ENCODE measurements around the gene BRCA1.
"Not testable (repeated sequence)": the region's sequence is repeated elsewhere in the genome, so short reads cannot be mapped to it uniquely, and the experiment has no call there.

Gene BRCA1

DNA sequence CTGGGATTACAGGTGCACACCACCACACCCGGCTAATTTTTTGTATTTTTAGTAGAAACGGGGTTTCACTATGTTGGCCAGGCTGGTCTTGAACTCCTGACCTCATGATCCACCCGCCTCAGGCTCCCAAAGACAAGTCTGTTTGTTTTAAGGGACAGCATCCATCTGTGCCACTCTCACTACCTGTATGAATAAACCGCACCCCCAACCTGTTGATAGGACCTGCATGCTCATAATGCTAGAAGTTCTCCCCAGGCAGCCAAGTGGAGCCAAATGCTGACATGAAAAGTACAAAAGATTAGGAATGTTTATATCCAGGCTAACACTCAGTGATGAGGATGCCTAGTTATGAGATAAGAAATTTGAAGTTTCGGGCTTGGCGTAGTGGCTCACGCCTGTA lies 72.2 kb downstream of the BRCA1 start:
- not testable (repeated sequence) for H3K27me3 ChIP-seq (ENCODE audit: control insufficient read depth in 1 of 2, insufficient read depth in 2 of 2, low read length in 2 of 2); H3K9ac ChIP-seq (ENCODE audit: low read length); H3K9me3 ChIP-seq (ENCODE audit: low read length); H3K4me3 ChIP-seq (ENCODE audit: low read depth in 1 of 2, low read length in 2 of 2); H3K27ac ChIP-seq (ENCODE audit: low read depth, low read length); H3K36me3 ChIP-seq (ENCODE audit: insufficient read depth, low read length); H3K4me1 ChIP-seq (ENCODE audit: insufficient read depth, low read length)

DNA sequence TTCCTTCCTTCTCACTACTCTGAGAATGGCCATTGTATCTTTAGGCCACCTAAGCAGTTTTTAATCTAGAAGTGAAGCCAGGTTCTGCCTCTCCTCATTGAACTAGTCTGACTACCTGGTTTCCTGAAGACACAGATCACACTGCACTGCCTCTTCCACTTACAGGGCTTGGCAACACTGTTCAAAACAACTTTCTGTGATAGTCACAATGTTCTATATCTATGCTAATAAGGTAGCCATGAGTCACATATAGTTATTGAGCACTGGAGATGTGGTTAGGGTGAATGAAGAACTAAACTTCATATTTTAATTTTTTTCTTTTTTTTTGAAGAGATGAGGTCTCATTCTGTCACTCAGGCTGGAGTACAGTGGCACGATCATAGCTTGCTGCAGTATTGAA lies 73.2 kb downstream of the BRCA1 start:
- no peak overlapping the region for H3K27ac ChIP-seq (ENCODE audit: low read depth, low read length)
- H3K9ac ChIP-seq (ENCODE audit: low read length): no peak overlapping the region
- peaks cover 6% of the 10 kb centered on the region for H3K36me3 ChIP-seq (ENCODE audit: insufficient read depth, low read length)
- H3K4me3 ChIP-seq (ENCODE audit: low read depth in 1 of 2, low read length in 2 of 2): no peak overlapping the region
- no peaks in the 10 kb centered on the region for H3K4me1 ChIP-seq (ENCODE audit: insufficient read depth, low read length)
- no peaks in the 10 kb centered on the region for H3K27me3 ChIP-seq (ENCODE audit: control insufficient read depth in 1 of 2, insufficient read depth in 2 of 2, low read length in 2 of 2)
- no peaks in the 10 kb centered on the region for H3K9me3 ChIP-seq (ENCODE audit: low read length)

DNA sequence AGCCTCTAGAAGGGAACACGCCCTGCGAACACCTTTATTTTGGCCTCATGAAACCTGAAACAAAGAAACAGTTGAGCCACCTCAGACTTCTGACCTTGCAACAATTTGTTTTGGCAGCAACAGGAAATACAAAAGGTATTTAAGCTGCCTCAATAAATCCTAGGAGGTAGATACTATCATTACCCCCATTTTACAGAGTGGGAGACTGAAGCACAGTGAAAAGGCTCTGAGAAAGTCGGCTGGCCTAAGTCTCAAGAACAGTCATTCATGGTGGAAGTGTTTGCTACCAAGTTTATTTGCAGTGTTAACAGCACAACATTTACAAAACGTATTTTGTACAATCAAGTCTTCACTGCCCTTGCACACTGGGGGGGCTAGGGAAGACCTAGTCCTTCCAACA lies 81.1 kb downstream of the BRCA1 start:
- Histone ChIP-seq H3K9ac (ENCODE audit: low read length) (no peak overlapping the region), H3K27me3 (ENCODE audit: control insufficient read depth in 1 of 2, insufficient read depth in 2 of 2, low read length in 2 of 2) (no peaks in the 10 kb centered on the region), H3K36me3 (ENCODE audit: insufficient read depth, low read length) (peaks cover 7% of the 10 kb centered on the region), H3K9me3 (ENCODE audit: low read length) (no peaks in the 10 kb centered on the region), H3K4me3 (ENCODE audit: low read depth in 1 of 2, low read length in 2 of 2) (no peak overlapping the region), H3K27ac (ENCODE audit: low read depth, low read length) (no peak overlapping the region), H3K4me1 (ENCODE audit: insufficient read depth, low read length) (no peaks in the 10 kb centered on the region)

DNA sequence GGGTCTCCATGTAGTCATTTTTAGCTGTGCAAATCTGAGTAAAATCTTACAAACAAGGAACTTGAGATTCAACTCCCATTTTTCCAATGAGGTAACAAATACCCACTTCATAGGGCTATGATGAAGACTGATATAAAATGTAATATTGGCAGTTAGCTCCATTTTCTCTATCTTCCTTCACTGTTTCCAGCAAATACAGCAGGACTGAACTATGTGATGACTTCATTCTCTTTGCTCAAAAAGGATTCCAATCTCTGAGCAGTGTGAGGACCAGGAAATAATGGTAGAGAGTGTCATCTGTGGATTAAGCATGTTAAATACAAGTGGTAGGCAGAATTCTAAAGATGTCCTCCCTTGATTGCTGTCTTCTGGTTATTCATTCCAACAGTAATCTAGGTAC lies 81.9 kb downstream of the BRCA1 start:
- H3K36me3 ChIP-seq (ENCODE audit: insufficient read depth, low read length): peaks cover 7% of the 10 kb centered on the region
- no peaks in the 10 kb centered on the region for H3K9me3 ChIP-seq (ENCODE audit: low read length)
- no peaks in the 10 kb centered on the region for H3K4me1 ChIP-seq (ENCODE audit: insufficient read depth, low read length)
- no peaks in the 10 kb centered on the region for H3K27me3 ChIP-seq (ENCODE audit: control insufficient read depth in 1 of 2, insufficient read depth in 2 of 2, low read length in 2 of 2)
- no peak overlapping the region for H3K27ac ChIP-seq (ENCODE audit: low read depth, low read length)
- H3K9ac ChIP-seq (ENCODE audit: low read length): no peak overlapping the region
- no peak overlapping the region for H3K4me3 ChIP-seq (ENCODE audit: low read depth in 1 of 2, low read length in 2 of 2)

DNA sequence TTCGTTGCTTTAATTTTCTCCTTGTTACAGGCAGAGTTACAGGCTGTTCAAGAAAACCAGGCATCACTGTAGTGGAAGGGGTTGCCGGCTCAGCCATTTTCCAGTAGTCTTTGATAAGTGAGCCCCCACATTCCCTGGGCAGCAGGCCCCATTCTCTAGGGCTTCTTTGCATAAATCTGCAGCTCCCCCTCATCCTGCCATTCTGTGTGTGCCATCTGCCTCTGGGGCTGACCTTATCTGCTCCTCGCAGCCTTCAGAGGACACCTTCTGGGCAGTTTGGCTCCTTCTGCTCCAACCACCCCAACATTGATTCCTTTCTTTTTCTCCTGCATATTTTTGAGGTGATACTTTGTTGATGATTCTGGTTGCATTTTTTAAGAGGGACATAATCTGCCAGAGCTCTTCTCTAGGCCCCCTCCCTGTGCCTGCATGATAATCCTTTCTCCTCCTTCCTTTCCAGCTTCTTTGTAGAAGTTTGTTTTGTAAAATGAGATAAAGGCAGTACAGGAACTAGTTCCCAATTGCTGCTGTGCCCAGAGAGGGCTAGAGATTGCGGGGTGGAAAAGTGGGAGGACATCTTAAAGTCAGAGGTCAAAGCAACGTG lies 83.0 kb downstream of the BRCA1 start:
- Histone ChIP-seq H3K4me1 (ENCODE audit: insufficient read depth, low read length) (no peaks in the 10 kb centered on the region), H3K36me3 (ENCODE audit: insufficient read depth, low read length) (peaks cover 7% of the 10 kb centered on the region), H3K9ac (ENCODE audit: low read length) (no peak overlapping the region), H3K27me3 (ENCODE audit: control insufficient read depth in 1 of 2, insufficient read depth in 2 of 2, low read length in 2 of 2) (no peaks in the 10 kb centered on the region), H3K9me3 (ENCODE audit: low read length) (no peaks in the 10 kb centered on the region), H3K27ac (ENCODE audit: low read depth, low read length) (no peak overlapping the region), H3K4me3 (ENCODE audit: low read depth in 1 of 2, low read length in 2 of 2) (no peak overlapping the region)

DNA sequence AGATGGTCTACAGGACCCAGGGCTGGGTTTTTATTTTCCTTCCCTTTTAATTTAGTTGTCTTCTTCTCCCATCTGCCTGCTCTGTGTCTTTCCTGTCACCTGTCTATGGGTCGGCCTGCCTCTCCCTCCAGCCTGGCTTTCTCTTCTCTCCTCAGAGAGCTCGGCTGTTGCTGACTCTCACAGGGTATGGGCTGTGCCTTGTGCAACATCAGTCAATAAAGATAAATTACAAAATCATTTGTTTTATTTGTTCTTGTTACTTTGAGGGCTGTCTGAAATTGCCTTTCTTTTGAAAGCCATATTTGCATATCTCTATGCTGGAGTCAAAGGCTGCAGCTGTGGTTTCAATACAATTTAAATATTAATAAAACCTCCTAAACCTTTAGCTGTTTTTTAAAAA lies 84.5 kb downstream of the BRCA1 start:
- Histone ChIP-seq H3K4me3 (ENCODE audit: low read depth in 1 of 2, low read length in 2 of 2) (no peak overlapping the region), H3K36me3 (ENCODE audit: insufficient read depth, low read length) (peaks cover 7% of the 10 kb centered on the region), H3K27me3 (ENCODE audit: control insufficient read depth in 1 of 2, insufficient read depth in 2 of 2, low read length in 2 of 2) (no peaks in the 10 kb centered on the region), H3K9ac (ENCODE audit: low read length) (no peak overlapping the region), H3K9me3 (ENCODE audit: low read length) (no peaks in the 10 kb centered on the region), H3K4me1 (ENCODE audit: insufficient read depth, low read length) (no peaks in the 10 kb centered on the region), H3K27ac (ENCODE audit: low read depth, low read length) (no peak overlapping the region)

DNA sequence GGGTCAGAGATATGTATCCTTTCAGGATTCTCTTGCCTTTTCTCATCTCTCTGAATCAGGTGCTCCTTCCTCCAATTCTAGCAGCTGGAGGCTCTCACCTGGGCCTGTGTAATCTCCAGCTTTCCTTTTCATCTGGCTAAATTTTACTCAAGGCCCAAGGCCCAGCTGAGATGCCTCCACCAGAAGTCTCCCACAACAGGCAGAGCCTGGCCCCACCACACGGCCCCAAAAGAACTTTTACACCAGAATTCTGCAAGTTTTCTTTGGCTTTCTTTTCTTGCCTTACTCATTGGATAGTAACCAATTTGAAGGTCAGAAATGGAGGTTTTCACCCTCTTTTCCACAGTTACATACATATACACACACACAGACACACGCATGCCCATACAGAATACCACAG lies 85.5 kb downstream of the BRCA1 start:
- no peak overlapping the region for H3K27ac ChIP-seq (ENCODE audit: low read depth, low read length)
- H3K9me3 ChIP-seq (ENCODE audit: low read length): no peaks in the 10 kb centered on the region
- H3K4me1 ChIP-seq (ENCODE audit: insufficient read depth, low read length): no peaks in the 10 kb centered on the region
- no peak overlapping the region for H3K4me3 ChIP-seq (ENCODE audit: low read depth in 1 of 2, low read length in 2 of 2)
- peaks cover 7% of the 10 kb centered on the region for H3K36me3 ChIP-seq (ENCODE audit: insufficient read depth, low read length)
- H3K9ac ChIP-seq (ENCODE audit: low read length): no peak overlapping the region
- no peaks in the 10 kb centered on the region for H3K27me3 ChIP-seq (ENCODE audit: control insufficient read depth in 1 of 2, insufficient read depth in 2 of 2, low read length in 2 of 2)

DNA sequence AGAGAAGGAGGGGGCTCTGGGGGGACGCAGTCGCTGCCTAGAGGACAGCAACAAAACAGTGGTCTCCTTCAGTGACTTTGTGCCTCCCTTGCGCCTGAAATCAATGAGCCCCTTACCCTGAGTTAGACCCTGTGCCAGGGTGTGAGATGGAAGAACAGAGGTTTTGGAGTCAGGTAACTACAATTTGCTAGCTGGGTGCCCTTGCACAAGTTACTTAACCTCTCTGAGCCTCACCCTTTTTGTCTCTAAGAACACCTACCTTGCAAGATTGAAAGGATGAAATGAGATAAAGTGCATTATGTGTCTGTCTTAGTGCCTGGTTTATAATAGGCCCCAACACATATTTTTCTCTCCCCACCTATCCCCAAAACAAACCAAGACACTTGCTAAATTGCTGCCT lies 90.3 kb downstream of the BRCA1 start:
- Histone ChIP-seq H3K4me3 (ENCODE audit: low read depth in 1 of 2, low read length in 2 of 2) (no peak overlapping the region), H3K36me3 (ENCODE audit: insufficient read depth, low read length) (no peaks in the 10 kb centered on the region), H3K9me3 (ENCODE audit: low read length) (no peaks in the 10 kb centered on the region), H3K27ac (ENCODE audit: low read depth, low read length) (no peak overlapping the region), H3K4me1 (ENCODE audit: insufficient read depth, low read length) (no peaks in the 10 kb centered on the region), H3K27me3 (ENCODE audit: control insufficient read depth in 1 of 2, insufficient read depth in 2 of 2, low read length in 2 of 2) (no peaks in the 10 kb centered on the region), H3K9ac (ENCODE audit: low read length) (no peak overlapping the region)

DNA sequence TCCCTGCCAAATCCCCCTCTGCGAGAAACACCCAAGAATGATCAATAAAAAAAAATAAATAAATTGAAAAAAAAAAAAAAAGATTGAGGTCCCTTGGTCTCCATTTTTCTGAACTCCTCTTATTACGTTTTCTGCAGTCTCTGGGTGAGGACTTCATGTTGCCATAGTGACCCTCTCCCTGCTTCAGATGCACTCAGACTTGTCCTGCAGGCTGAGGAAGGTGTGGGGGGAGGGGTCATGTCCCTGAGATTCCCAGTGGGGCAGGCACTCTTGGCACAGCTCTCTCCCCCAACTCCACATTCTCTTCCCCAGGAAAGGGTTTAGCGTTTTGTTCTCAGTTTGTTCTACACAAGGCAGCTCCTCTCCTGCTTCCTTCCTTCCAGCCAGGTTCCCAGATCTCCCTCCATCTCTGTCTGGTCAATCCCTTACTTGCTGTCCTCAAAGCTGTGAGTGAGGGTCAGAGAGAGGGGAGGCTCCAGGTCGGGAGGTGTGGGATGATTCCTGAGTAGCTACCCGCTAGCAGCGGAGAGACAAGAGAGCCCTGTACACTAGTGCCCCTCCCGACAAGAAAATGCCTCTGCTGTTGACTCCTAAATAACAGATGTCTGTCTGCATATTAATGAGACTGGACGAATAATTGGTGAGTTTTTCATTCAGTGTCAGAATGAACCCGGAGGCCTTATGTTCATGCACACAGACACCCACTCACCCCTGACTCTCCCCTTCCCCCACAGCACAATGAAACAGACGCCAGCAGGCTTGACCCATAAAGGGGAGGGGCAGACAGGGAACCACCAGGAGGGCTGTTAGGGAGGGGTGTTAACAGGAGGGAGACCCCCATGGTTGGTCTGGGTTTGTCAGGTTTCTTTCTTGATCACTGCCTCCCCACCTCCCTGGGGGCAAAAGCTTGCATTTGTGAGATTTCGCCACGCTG lies 90.9 kb downstream of the BRCA1 start:
- H3K9me3 ChIP-seq (ENCODE audit: low read length): no peaks in the 10 kb centered on the region
- H3K9ac ChIP-seq (ENCODE audit: low read length): no peak overlapping the region

DNA sequence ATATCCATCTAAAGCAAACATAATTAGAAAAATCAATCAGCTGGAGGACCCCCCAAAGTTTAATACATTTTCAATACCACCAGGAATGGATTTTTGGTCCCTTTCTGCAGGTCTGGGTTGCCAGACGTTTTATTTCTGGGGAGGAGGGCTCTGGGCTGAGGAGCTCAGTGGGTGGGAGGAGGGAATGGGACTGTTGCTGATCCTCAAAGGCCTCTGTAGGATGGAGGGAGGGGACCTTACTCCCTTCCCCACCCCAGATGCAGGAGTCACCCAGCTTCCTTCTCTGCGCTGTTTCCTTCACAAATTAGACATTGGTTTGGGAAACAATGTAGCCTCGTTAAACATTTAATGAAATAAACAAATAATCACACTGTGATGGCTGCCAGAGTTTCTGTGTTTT lies 93.5 kb downstream of the BRCA1 start:
- Histone ChIP-seq H3K4me1 (ENCODE audit: insufficient read depth, low read length) (no peaks in the 10 kb centered on the region), H3K9me3 (ENCODE audit: low read length) (no peaks in the 10 kb centered on the region), H3K9ac (ENCODE audit: low read length) (no peak overlapping the region), H3K27ac (ENCODE audit: low read depth, low read length) (no peak overlapping the region), H3K4me3 (ENCODE audit: low read depth in 1 of 2, low read length in 2 of 2) (no peak overlapping the region), H3K27me3 (ENCODE audit: control insufficient read depth in 1 of 2, insufficient read depth in 2 of 2, low read length in 2 of 2) (no peaks in the 10 kb centered on the region), H3K36me3 (ENCODE audit: insufficient read depth, low read length) (no peaks in the 10 kb centered on the region)

More for the DNA sequence above, 90.9 kb downstream of the BRCA1 start:
- H3K27me3 ChIP-seq (ENCODE audit: control insufficient read depth in 1 of 2, insufficient read depth in 2 of 2, low read length in 2 of 2): no peaks in the 10 kb centered on the region
- H3K27ac ChIP-seq (ENCODE audit: low read depth, low read length): no peak overlapping the region
- H3K36me3 ChIP-seq (ENCODE audit: insufficient read depth, low read length): no peaks in the 10 kb centered on the region
- no peaks in the 10 kb centered on the region for H3K4me1 ChIP-seq (ENCODE audit: insufficient read depth, low read length)
- H3K4me3 ChIP-seq (ENCODE audit: low read depth in 1 of 2, low read length in 2 of 2): no peak overlapping the region

DNA sequence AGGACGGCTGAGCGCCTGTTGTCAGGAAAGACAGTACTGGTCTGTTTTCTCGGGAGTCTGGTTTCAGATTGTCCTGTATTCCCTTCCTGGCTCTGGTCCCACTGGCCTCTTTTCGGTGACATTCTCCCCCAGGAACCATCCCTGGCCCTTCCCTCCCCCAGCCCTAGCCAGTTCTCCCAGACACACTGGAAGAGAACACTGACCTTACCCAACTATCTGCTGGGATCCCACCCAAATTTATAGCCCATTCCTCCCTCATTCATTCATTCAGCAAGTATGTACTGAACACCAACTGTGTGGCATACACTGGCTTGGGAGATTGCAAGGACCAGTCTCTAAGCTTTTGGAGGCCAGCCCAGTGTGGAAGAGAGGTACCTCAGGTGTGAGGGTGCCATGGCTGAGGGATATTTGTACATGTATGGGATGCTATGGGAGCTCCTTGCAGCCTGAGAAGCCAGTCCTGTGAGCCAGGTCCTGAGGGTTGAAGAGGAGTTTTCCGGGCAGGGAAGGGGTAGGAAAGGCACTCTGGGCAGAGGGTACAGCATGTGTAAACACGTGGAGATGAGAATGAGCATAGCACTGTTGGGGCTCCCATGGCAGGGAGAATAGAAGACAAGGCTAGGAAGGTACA lies 94.9 kb downstream of the BRCA1 start:
- Histone ChIP-seq H3K27me3 (ENCODE audit: control insufficient read depth in 1 of 2, insufficient read depth in 2 of 2, low read length in 2 of 2) (no peaks in the 10 kb centered on the region), H3K9ac (ENCODE audit: low read length) (no peak overlapping the region), H3K27ac (ENCODE audit: low read depth, low read length) (no peak overlapping the region), H3K4me1 (ENCODE audit: insufficient read depth, low read length) (no peaks in the 10 kb centered on the region), H3K9me3 (ENCODE audit: low read length) (no peaks in the 10 kb centered on the region), H3K36me3 (ENCODE audit: insufficient read depth, low read length) (no peaks in the 10 kb centered on the region), H3K4me3 (ENCODE audit: low read depth in 1 of 2, low read length in 2 of 2) (no peak overlapping the region)
